Activated CD4-positive, alpha-beta memory T cell treated with anti-CD3 and anti-CD28 coated beads for 36 hours (primary cell): ENCODE measurements around the gene RNF43. TPM values are rescaled to one million over a fixed set of nuclear protein-coding genes. Genes with fewer than 3 reads are reported as not detected.

Experiments used
- CTCF ChIA-PET: fragments of 350-600 bp; sonication (Branson Sonifier 250); formaldehyde crosslinking; loops from one replicate; lab custom pipeline; 2021; ENCODE audit warnings: antibody characterized with exemption, inconsistent platforms; lab: Charles Lee
- POLR2A ChIA-PET: fragments of 350-600 bp; sonication (Branson Sonifier 250); formaldehyde crosslinking; loops from one replicate; lab custom pipeline; 2021; ENCODE audit warnings: antibody characterized with exemption; lab: Charles Lee
- DNase-seq: peaks from one replicate; pipeline ENCODE4 v3.0.0-alpha.2; 2020
- H3K27ac Mint-ChIP-seq: one replicate; pipeline ENCODE4 v1.8.0; 2021; ENCODE audit warnings: mixed read lengths
- H3K27me3 Mint-ChIP-seq: one replicate; pipeline ENCODE4 v1.8.0; 2021; ENCODE audit warnings: mixed read lengths
- H3K36me3 Mint-ChIP-seq: one replicate; pipeline ENCODE4 v1.8.0; 2021; ENCODE audit warnings: mixed read lengths
- H3K4me1 Mint-ChIP-seq: one replicate; pipeline ENCODE4 v1.8.0; 2021; ENCODE audit warnings: low read depth, mixed read lengths
- H3K4me3 Mint-ChIP-seq: one replicate; pipeline ENCODE4 v1.8.0; 2021; ENCODE audit warnings: mild to moderate bottlenecking, mixed read lengths
- H3K9me3 Mint-ChIP-seq: one replicate; pipeline ENCODE4 v1.8.0; 2021; ENCODE audit warnings: mixed read lengths
- intact Hi-C: fragments of 100-400 bp; cut with micrococcal nuclease; formaldehyde crosslinking; loops from one replicate; pipeline ENCODE4 v1.15.1; 2023
- total RNA-seq, 2 experiments: library from RNA; stranded (reverse); gene quantifications; one replicate each; pipeline ENCODE4 v1.2.3, GENCODE V29; 2021

The RNF43 gene
- total RNA-seq, 2 experiments from 2014 or later, result 0.39 to 0.93 TPM

- intact Hi-C loops, result no loop called here
- Mint-ChIP-seq H3K27ac (no peak overlapping the region), H3K27me3 (no peaks in the 10 kb centered on the region), H3K9me3 (no peaks in the 10 kb centered on the region), H3K4me1 (peaks cover 41% of the 10 kb centered on the region), H3K36me3 (no peaks in the 10 kb centered on the region), H3K4me3 (no peak overlapping the region)
- no peak for DNase-seq
- ChIA-PET CTCF (interaction anchor here (1.6 to 2.3 kb wide), 2 partner anchors 37 to 63 kb away, joined by 9 read pairs; partner anchors contain the start of gene RNF43), POLR2A (interaction anchor here (0.6 to 1.8 kb wide), 3 partner anchors 14 to 35 kb away, joined by 3 to 7 read pairs (median 5); no protein-coding TSS in a partner anchor)
These were observed 36.9 kb downstream of the RNF43 start for GRCh38 chr17:58380207-58381123.

- Mint-ChIP-seq H3K4me1 (peaks cover 41% of the 10 kb centered on the region), H3K4me3 (peak overlapping the region; percentile 18), H3K27me3 (no peaks in the 10 kb centered on the region), H3K9me3 (no peaks in the 10 kb centered on the region), H3K27ac (no peak overlapping the region), H3K36me3 (no peaks in the 10 kb centered on the region)
- POLR2A ChIA-PET, result no interaction called here
- intact Hi-C loops, result no loop called here
- no peak for DNase-seq
- CTCF ChIA-PET, result interaction anchor here (1.6 kb wide), 1 partner anchor 38 kb away, joined by 9 read pairs; the partner anchor contains the start of gene RNF43
These were observed 37.9 kb downstream of the RNF43 start for GRCh38 chr17:58379511-58379824.

GRCh38 chr17:58378733-58379510, 38.4 kb downstream of the RNF43 start:
- Mint-ChIP-seq H3K4me3 (peak overlapping the region; percentile 18), H3K4me1 (peaks cover 41% of the 10 kb centered on the region), H3K27ac (no peak overlapping the region), H3K9me3 (no peaks in the 10 kb centered on the region), H3K36me3 (no peaks in the 10 kb centered on the region), H3K27me3 (no peaks in the 10 kb centered on the region)
- DNase-seq, result no peak
- intact Hi-C loops, result no loop called here
- CTCF ChIA-PET, result interaction anchor here (0.7 to 1.6 kb wide), 3 partner anchors 24 to 39 kb away, joined by 3 to 9 read pairs (median 7); partner anchors contain the start of gene RNF43
- POLR2A ChIA-PET, result no interaction called here

GRCh38 chr17:58377661-58378060, 39.7 kb downstream of the RNF43 start:
- H3K27ac Mint-ChIP-seq, result no peak overlapping the region
- no peak for DNase-seq
- CTCF ChIA-PET, result no interaction called here

GRCh38 chr17:58377093-58377601, 40.2 kb downstream of the RNF43 start:
- H3K36me3 Mint-ChIP-seq, result no peaks in the 10 kb centered on the region

More at GRCh38 chr17:58377661-58378060, 39.7 kb downstream of the RNF43 start:
- intact Hi-C loops, result no loop called here
- Mint-ChIP-seq H3K4me3 (no peak overlapping the region), H3K36me3 (no peaks in the 10 kb centered on the region), H3K9me3 (no peaks in the 10 kb centered on the region), H3K27me3 (no peaks in the 10 kb centered on the region), H3K4me1 (peaks cover 34% of the 10 kb centered on the region)
- POLR2A ChIA-PET, result no interaction called here

GRCh38 chr17:58376472-58377000, 40.8 kb downstream of the RNF43 start:
- CTCF ChIA-PET, result no interaction called here
- no peaks in the 10 kb centered on the region for H3K9me3 Mint-ChIP-seq
- H3K27me3 Mint-ChIP-seq, result no peaks in the 10 kb centered on the region
- POLR2A ChIA-PET, result no interaction called here
- DNase-seq, result no peak
- no peak overlapping the region for H3K27ac Mint-ChIP-seq
- peaks cover 24% of the 10 kb centered on the region for H3K4me1 Mint-ChIP-seq
- intact Hi-C loops, result no loop called here
- no peak overlapping the region for H3K4me3 Mint-ChIP-seq
- H3K36me3 Mint-ChIP-seq, result no peaks in the 10 kb centered on the region

More at GRCh38 chr17:58377093-58377601, 40.2 kb downstream of the RNF43 start:
- DNase-seq, result no peak
- ChIA-PET CTCF (no interaction called here), POLR2A (no interaction called here)
- peaks cover 29% of the 10 kb centered on the region for H3K4me1 Mint-ChIP-seq
- no peak overlapping the region for H3K27ac Mint-ChIP-seq
- intact Hi-C loops, result no loop called here
- H3K9me3 Mint-ChIP-seq, result no peaks in the 10 kb centered on the region
- no peaks in the 10 kb centered on the region for H3K27me3 Mint-ChIP-seq
- no peak overlapping the region for H3K4me3 Mint-ChIP-seq

- H3K27me3 Mint-ChIP-seq, result no peaks in the 10 kb centered on the region
- H3K36me3 Mint-ChIP-seq, result no peaks in the 10 kb centered on the region
- H3K4me1 Mint-ChIP-seq, result peaks cover 19% of the 10 kb centered on the region
- H3K27ac Mint-ChIP-seq, result no peak overlapping the region
- intact Hi-C loops, result no loop called here
- no peak overlapping the region for H3K4me3 Mint-ChIP-seq
- ChIA-PET POLR2A (no interaction called here), CTCF (no interaction called here)
- DNase-seq, result no peak
- H3K9me3 Mint-ChIP-seq, result no peaks in the 10 kb centered on the region
These were observed 41.5 kb downstream of the RNF43 start for GRCh38 chr17:58375811-58376210.

GRCh38 chr17:58375256-58375655, 42.1 kb downstream of the RNF43 start:
- Mint-ChIP-seq H3K9me3 (no peaks in the 10 kb centered on the region), H3K4me1 (peaks cover 18% of the 10 kb centered on the region), H3K4me3 (no peak overlapping the region), H3K27me3 (no peaks in the 10 kb centered on the region), H3K36me3 (no peaks in the 10 kb centered on the region), H3K27ac (no peak overlapping the region)
- POLR2A ChIA-PET, result no interaction called here
- DNase-seq, result no peak
- CTCF ChIA-PET, result no interaction called here
- intact Hi-C loops, result no loop called here

GRCh38 chr17:58373923-58374322, 43.4 kb downstream of the RNF43 start:
- POLR2A ChIA-PET, result no interaction called here
- intact Hi-C loops, result no loop called here
- Mint-ChIP-seq H3K4me3 (no peak overlapping the region), H3K36me3 (no peaks in the 10 kb centered on the region), H3K27ac (no peak overlapping the region), H3K4me1 (peaks cover 10% of the 10 kb centered on the region), H3K9me3 (no peaks in the 10 kb centered on the region), H3K27me3 (no peaks in the 10 kb centered on the region)
- no peak for DNase-seq
- CTCF ChIA-PET, result no interaction called here

GRCh38 chr17:58373003-58373402, 44.3 kb downstream of the RNF43 start:
- H3K4me1 Mint-ChIP-seq, result peaks cover 4% of the 10 kb centered on the region
- no peaks in the 10 kb centered on the region for H3K27me3 Mint-ChIP-seq
- H3K9me3 Mint-ChIP-seq, result no peaks in the 10 kb centered on the region
- intact Hi-C loops, result no loop called here
- H3K36me3 Mint-ChIP-seq, result no peaks in the 10 kb centered on the region
- no peak overlapping the region for H3K27ac Mint-ChIP-seq
- ChIA-PET POLR2A (interaction anchor here (0.5 kb wide), 1 partner anchor 259 kb away, joined by 3 read pairs; no protein-coding TSS in a partner anchor), CTCF (interaction anchor here (1.3 kb wide), 1 partner anchor 44 kb away, joined by 5 read pairs; the partner anchor contains the start of gene RNF43)
- no peak overlapping the region for H3K4me3 Mint-ChIP-seq
- DNase-seq, result no peak

- no peak overlapping the region for H3K27ac Mint-ChIP-seq
- no peaks in the 10 kb centered on the region for H3K36me3 Mint-ChIP-seq
- POLR2A ChIA-PET, result no interaction called here
These were observed 45.9 kb downstream of the RNF43 start for GRCh38 chr17:58371300-58371950.

More at GRCh38 chr17:58371300-58371950, 45.9 kb downstream of the RNF43 start:
- no peaks in the 10 kb centered on the region for H3K4me1 Mint-ChIP-seq
- DNase-seq, result no peak
- intact Hi-C loops, result no loop called here
- H3K27me3 Mint-ChIP-seq, result no peaks in the 10 kb centered on the region
- H3K9me3 Mint-ChIP-seq, result no peaks in the 10 kb centered on the region
- CTCF ChIA-PET, result no interaction called here
- H3K4me3 Mint-ChIP-seq, result no peak overlapping the region
